ENCODE results near the gene FAM117B.
"Not testable (repeated sequence)": the region's sequence is repeated elsewhere in the genome, so short reads cannot be mapped to it uniquely, and the experiment has no call there.

FAM117B gene

DNA sequence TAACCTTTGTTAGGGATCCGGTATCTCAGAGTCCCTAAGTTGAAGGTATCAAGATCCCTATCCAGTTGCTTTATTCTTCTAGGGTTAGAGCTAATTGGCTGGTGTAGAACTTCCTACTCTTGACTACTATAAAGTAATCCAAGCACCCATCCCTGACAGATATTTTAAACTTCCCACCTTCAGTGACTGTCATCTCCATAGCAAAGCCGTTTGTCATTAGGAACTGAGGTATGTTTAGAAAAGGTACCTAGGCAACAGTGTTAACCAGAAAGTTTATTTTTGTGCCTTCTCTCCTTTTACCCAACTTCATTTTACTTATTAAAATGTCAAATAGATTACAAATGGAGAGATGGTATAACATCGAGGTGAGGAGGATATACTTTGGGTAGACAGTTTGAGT is 4.5 kb downstream of the FAM117B start:
- no peak for DNase-seq

DNA sequence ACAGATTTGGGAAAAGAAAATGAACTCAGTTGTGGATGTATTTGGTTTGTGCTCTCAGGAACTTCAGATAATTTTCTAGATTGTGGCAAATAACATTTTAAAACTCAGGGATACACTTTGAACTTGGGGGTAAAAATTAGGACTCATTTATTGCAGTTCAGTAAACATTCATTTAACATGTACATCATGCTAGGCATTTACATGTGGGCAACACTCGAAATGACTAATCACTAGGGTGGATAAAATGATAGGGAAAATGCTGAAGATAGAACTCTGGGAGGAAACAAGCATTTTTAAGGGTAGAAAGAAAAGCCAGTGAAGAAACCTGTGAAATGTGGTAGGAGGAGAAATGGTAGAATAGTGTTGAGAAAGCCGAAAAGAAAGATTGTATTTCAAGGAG is 7.8 kb downstream of the FAM117B start:
- no peak for DNase-seq

- DNase-seq: peak; percentile 10
These were observed 8.5 kb downstream of the FAM117B start for GRCh38 chr2:202643012-202643858.

DNA sequence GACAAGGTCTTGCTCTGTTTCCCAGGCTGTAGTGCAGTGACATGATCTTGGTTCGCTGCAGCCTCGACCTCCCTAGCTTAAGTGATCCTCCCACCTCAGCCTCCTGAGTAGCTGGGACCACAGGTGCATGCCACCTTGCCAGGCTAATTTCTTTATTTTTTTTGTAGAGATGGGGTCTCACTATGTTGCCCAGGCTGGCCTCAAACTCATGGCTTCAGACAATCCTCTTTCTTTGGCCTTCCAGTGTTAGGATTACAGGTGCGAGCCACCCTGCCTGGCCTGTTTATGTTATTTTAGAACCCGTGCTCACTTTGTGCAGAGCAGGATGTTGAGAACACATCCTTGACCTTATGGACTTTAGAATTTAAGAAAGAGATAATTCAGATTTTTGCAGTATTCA is 17.4 kb downstream of the FAM117B start:
- DNase-seq: no peak

- DNase-seq: no peak
These were observed 19.1 kb downstream of the FAM117B start for GRCh38 chr2:202653890-202654289.

DNA sequence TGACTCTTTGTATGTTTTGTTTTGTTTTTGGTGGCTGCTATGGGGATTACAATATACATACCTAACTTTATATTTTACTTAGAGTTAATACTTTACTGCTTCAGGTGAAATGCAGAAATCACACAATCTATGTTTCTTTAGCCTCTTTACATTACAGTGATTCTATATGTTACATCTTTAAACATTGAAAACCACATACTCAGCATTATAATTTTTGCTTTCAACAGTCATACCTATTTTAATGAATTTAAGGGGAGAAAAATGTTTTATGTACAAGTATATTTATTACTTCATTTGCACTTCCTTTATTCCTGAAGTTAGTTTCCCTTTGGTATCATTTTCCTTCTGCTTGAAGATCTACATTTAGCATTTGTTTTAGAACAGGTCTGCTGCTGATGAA is 23.1 kb downstream of the FAM117B start:
- DNase-seq: no peak

- DNase-seq: no peak
These were observed 26.0 kb downstream of the FAM117B start for GRCh38 chr2:202660796-202661195.

GRCh38 chr2:202669841-202670240 is 35.1 kb downstream of the FAM117B start:
- no peak for DNase-seq

GRCh38 chr2:202671317-202672035 is 36.7 kb downstream of the FAM117B start:
- no peak for DNase-seq

- DNase-seq: not testable (repeated sequence)
These were observed 40.3 kb downstream of the FAM117B start for GRCh38 chr2:202675097-202675496.

- DNase-seq: no peak
These were observed 45.2 kb downstream of the FAM117B start for GRCh38 chr2:202679980-202680379.

DNA sequence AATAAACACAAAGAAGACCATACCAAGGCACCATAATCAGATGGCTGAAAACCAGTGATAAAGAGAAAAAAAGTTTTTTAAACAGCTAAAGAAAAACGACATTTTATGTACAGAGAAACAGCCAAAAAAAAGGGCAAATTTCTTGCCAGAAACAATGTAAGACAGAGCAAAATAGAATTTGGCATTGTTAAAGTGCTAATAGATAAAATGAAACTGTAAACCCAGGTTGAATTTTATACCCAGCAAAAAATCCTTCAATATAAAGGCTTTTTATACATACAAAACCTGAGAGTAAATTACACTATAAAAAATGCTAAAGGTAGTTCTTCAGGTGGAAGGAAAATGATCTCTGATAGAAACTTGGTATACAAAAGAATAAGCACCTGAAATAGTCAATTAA is 45.7 kb downstream of the FAM117B start:
- DNase-seq: no peak

DNA sequence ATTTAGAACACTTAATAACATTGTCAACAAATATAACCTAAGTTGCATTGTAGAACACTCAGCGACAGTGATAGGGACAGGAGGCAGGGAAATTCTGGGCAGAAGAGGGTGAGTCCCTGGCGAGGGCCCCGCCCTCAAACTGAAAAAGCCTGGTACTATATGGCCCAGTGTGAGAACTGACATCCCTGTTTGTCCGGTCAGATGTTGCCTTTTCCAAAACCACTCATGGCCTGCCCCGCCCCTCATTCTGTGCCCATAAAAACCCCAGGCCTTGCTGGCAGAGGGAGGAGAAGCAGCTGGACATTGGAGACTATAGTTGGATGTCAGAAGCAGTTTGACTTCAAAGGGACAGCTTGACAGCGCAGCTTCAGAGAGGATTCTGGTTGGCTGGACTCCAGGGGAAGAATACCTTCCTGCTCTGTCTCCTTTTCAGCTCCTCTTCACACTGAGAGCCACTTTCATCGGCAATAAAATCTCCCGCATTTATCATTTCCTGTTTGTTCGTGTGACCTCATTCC is 47.0 kb downstream of the FAM117B start:
- DNase-seq: no peak

GRCh38 chr2:202682274-202682673 is 47.5 kb downstream of the FAM117B start:
- no peak for DNase-seq

- no peak for DNase-seq
These were observed 52.5 kb downstream of the FAM117B start for GRCh38 chr2:202687276-202687675.

DNA sequence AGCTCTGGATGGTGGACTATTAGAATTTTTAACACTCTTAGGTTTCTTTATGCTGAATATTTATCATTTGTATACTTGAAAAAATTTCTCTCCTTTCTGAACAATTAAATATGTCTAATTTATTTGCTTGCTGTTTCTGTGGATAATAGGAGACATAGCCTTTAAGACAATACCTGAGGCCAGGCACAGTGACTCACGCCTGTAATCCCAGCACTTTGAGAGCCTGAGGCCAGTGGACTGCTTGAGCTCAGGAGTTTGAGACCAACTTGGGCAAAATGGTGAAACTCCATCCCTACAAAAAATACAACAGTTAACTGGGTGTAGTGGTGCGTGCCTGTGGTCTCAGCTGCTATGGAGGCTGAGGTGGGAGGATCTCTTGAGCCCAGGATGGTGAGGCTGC is 54.7 kb downstream of the FAM117B start:
- DNase-seq: no peak

- DNase-seq: no peak
These were observed 55.1 kb downstream of the FAM117B start for GRCh38 chr2:202689898-202690297.

DNA sequence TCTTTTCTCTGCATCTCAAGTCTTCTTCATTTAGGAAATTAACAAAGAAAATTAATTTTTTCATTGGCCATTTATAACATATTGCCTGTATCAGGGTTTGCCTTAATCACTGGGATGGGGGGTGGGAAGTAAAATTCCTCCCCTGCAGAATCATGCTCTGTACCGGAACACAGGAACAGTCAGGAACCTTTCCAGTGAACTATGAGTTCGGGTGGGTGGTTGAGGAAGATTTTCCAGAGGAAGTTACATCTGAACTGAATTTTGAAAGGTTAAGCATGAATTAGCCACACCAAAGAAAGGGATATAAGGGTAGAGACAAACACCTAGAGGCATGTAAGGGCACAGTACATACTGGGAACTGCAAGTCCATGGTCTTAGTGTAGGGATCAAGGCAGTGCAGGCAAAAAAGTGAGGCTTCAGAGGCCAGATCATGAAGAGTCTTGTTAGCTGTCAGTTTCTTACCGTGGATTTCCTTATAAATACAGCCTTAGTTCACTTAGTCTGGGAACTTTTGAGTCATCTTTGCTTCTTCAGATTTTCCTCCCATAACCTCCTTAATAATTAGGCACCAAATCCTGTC is 55.6 kb downstream of the FAM117B start:
- DNase-seq: no peak

GRCh38 chr2:202693503-202693902 is 58.7 kb downstream of the FAM117B start:
- DNase-seq: no peak

DNA sequence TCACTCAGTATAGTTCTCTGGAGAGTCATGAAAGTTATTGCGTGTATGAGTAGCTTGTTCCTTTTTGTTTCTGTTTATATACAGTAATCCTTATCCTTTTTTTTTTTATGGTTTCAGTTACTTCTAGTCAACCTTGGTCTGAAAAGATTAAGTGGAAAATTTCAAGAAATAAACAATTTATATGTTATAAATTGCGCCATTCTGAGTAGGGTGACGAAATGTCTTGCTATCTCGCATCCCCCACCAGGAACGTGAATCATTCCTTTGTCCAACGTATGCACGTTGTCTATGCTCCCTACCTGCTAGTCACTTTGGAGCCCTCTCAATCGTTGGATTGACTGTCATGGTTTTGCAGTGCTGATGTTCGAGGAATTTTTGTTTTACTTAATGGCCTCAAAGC is 60.4 kb downstream of the FAM117B start:
- no peak for DNase-seq

GRCh38 chr2:202700075-202700901 is 65.5 kb downstream of the FAM117B start:
- no peak for DNase-seq

DNA sequence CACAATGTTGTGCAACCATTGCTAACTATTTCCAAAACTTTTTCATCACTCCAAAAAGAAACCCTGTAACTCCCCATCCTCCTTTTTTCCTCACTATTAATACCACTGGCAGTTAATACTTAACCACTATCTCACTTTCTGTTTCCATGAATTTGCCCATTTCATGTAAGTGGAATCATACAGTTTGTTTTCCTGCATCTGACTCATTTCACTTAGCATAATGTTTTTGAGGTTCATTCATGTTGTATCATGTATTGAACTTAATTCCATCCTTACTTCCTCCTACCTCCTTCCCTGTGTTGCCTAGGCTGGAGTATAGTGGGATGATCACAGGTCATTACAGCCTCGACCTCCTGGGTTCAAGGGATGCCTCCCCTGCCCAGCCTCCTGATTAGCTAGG is 68.3 kb downstream of the FAM117B start:
- DNase-seq: no peak

GRCh38 chr2:202704248-202704647 is 69.5 kb downstream of the FAM117B start:
- no peak for DNase-seq
